ENCODE results near the gene PIP4K2B.

Gene PIP4K2B

GRCh38 chr17:38747463-38748148 lies 51.8 kb downstream of the PIP4K2B start:
- Histone ChIP-seq H3K9ac (ENCODE audit: low read length in 5 of 5) (peak overlapping the region in 4 of 5 donors; percentile 62 to 80 (median 76)), H3K36me3 (ENCODE audit: control insufficient read depth in 5 of 5, insufficient read depth in 5 of 5, low read length in 5 of 5) (no peaks in the 10 kb centered on the region), H3K27ac (ENCODE audit: low read depth, low read length) (peak overlapping the region; percentile 62), H3K27me3 (ENCODE audit: control insufficient read depth in 5 of 5, insufficient read depth in 4 of 5, low read length in 5 of 5) (peaks cover 0 to 25% (median 6%) of the 10 kb centered on the region in 5 donors), H3K9me3 (ENCODE audit: control insufficient read depth in 5 of 5, low read length in 5 of 5) (no peaks in the 10 kb centered on the region), H3K4me3 (ENCODE audit: low read depth in 1 of 5, low read length in 5 of 5) (peak overlapping the region; percentile 67 to 94 (median 82)), H3K4me1 (ENCODE audit: control insufficient read depth in 5 of 5, insufficient read depth in 5 of 5, low read length in 5 of 5) (peaks cover 12 to 70% (median 64%) of the 10 kb centered on the region in 5 donors)

DNA sequence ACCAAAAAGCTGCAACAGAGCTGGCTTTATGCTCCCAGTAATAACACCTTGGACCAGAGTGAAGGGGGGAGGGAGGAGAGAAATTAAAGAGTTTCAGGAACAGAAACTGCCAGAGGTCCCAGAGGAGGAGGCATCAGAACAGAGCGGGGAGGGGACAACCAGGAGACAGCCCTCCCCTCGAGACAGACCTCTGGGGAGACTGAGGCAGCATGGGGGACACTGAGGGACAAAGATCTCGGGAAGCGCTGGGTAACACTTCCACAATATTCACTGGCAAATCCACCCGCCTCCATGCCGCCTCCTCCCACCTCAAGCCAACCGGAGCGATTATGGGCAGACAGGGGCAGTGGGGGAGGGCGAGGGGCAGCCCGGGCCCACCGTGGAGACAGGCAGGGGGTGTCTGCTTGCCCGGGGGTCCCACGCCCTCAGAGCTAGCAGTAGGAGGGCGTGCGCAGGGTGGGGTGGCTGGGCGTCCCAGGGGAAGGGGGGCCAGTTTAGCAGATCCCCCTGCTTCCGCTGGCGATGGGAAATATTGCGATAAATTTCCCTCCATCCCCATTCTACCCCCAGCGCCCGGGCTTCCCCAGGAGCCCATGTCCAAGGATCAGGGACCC lies 52.4 kb downstream of the PIP4K2B start:
- H3K4me1 ChIP-seq (ENCODE audit: control insufficient read depth in 5 of 5, insufficient read depth in 5 of 5, low read length in 5 of 5) = peaks cover 14 to 73% (median 67%) of the 10 kb centered on the region in 5 donors
- H3K9ac ChIP-seq (ENCODE audit: low read length in 5 of 5) = peak overlapping the region in 3 of 5 donors; percentile 30 to 68 (median 52)
- peaks cover 0 to 25% (median 6%) of the 10 kb centered on the region in 5 donors for H3K27me3 ChIP-seq (ENCODE audit: control insufficient read depth in 5 of 5, insufficient read depth in 4 of 5, low read length in 5 of 5)
- no peaks in the 10 kb centered on the region for H3K36me3 ChIP-seq (ENCODE audit: control insufficient read depth in 5 of 5, insufficient read depth in 5 of 5, low read length in 5 of 5)
- H3K27ac ChIP-seq (ENCODE audit: low read depth, low read length) = peak overlapping the region; percentile 62
- H3K9me3 ChIP-seq (ENCODE audit: control insufficient read depth in 5 of 5, low read length in 5 of 5) = no peaks in the 10 kb centered on the region
- peak overlapping the region; percentile 25 to 94 (median 72) for H3K4me3 ChIP-seq (ENCODE audit: low read depth in 1 of 5, low read length in 5 of 5)

- peak overlapping the region in 4 of 5 donors; percentile 55 to 94 (median 78) for H3K4me3 ChIP-seq (ENCODE audit: low read depth in 1 of 5, low read length in 5 of 5)
- peak overlapping the region; percentile 62 for H3K27ac ChIP-seq (ENCODE audit: low read depth, low read length)
- peaks cover 12 to 75% (median 66%) of the 10 kb centered on the region in 5 donors for H3K4me1 ChIP-seq (ENCODE audit: control insufficient read depth in 5 of 5, insufficient read depth in 5 of 5, low read length in 5 of 5)
- H3K9me3 ChIP-seq (ENCODE audit: control insufficient read depth in 5 of 5, low read length in 5 of 5) = no peaks in the 10 kb centered on the region
- H3K27me3 ChIP-seq (ENCODE audit: control insufficient read depth in 5 of 5, insufficient read depth in 4 of 5, low read length in 5 of 5) = peaks cover 0 to 25% (median 6%) of the 10 kb centered on the region in 5 donors
- H3K36me3 ChIP-seq (ENCODE audit: control insufficient read depth in 5 of 5, insufficient read depth in 5 of 5, low read length in 5 of 5) = no peaks in the 10 kb centered on the region
- H3K9ac ChIP-seq (ENCODE audit: low read length in 5 of 5) = peak overlapping the region in 2 of 5 donors; percentile 52 to 68
These were observed 53.1 kb downstream of the PIP4K2B start for GRCh38 chr17:38746004-38746848.

DNA sequence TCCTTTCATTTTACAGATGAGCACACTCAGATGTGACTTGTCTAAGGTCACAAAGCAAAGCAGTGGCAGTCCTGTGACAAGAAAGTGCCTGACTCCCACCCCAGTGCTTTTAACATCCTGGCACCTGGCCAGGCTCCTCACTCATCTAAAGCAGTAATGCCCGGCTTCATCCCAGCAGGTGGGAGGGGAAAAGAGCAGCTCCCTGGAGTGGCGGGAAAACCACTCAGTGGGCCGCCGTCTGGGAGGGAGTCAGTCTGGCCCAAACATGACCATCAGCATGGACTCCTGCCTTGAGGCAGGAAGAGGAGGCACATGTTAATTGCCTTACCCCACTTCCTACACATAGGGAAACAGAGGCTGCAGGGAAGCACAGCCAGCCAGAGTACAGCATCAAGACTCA lies 53.8 kb downstream of the PIP4K2B start:
- H3K9ac ChIP-seq (ENCODE audit: low read length in 5 of 5) = peak overlapping the region in 1 of 5 donors; percentile 26
- no peak overlapping the region for H3K4me3 ChIP-seq (ENCODE audit: low read depth in 1 of 5, low read length in 5 of 5)
- H3K27me3 ChIP-seq (ENCODE audit: control insufficient read depth in 5 of 5, insufficient read depth in 4 of 5, low read length in 5 of 5) = peaks cover 0 to 25% (median 6%) of the 10 kb centered on the region in 5 donors
- H3K9me3 ChIP-seq (ENCODE audit: control insufficient read depth in 5 of 5, low read length in 5 of 5) = no peaks in the 10 kb centered on the region
- H3K4me1 ChIP-seq (ENCODE audit: control insufficient read depth in 5 of 5, insufficient read depth in 5 of 5, low read length in 5 of 5) = peaks cover 10 to 73% (median 59%) of the 10 kb centered on the region in 5 donors
- no peak overlapping the region for H3K27ac ChIP-seq (ENCODE audit: low read depth, low read length)
- H3K36me3 ChIP-seq (ENCODE audit: control insufficient read depth in 5 of 5, insufficient read depth in 5 of 5, low read length in 5 of 5) = no peaks in the 10 kb centered on the region

DNA sequence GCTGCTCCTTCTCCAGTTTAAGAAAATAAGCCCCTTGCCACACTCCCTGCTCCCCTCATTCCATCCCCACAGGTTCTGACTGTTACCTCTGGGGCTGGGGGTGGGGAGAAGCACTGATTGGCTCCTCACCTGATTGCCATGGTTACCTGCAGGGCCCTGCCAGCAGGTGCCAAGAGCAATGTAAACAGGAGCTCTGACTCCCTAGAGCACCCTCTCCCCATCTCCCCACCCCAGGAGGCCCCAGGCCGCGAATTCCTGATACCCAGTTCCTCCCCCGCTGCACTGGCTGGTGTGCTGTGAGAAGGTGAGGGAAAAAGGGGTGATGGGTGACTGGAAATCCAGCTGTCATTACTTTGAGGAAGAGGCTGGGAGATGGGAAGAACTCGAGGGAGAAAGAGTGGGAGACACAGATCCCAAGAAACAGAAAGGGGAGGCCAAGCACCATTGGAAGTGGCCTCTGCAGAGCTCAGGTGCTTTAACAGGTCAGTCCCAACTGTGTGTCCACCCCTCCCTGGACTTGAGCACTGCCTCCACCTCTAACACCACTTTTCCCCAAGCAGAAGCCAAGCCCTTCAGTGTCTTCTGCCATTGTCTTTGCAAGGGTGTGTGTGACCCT lies 55.7 kb downstream of the PIP4K2B start:
- Histone ChIP-seq H3K27ac (ENCODE audit: low read depth, low read length) (no peak overlapping the region), H3K4me3 (ENCODE audit: low read depth in 1 of 5, low read length in 5 of 5) (no peak overlapping the region), H3K36me3 (ENCODE audit: control insufficient read depth in 5 of 5, insufficient read depth in 5 of 5, low read length in 5 of 5) (peaks cover 0 to 15% (median 14%) of the 10 kb centered on the region in 5 donors), H3K9ac (ENCODE audit: low read length in 5 of 5) (no peak overlapping the region), H3K4me1 (ENCODE audit: control insufficient read depth in 5 of 5, insufficient read depth in 5 of 5, low read length in 5 of 5) (peaks cover 8 to 54% (median 40%) of the 10 kb centered on the region in 5 donors), H3K9me3 (ENCODE audit: control insufficient read depth in 5 of 5, low read length in 5 of 5) (no peaks in the 10 kb centered on the region), H3K27me3 (ENCODE audit: control insufficient read depth in 5 of 5, insufficient read depth in 4 of 5, low read length in 5 of 5) (peaks cover 0 to 17% (median 6%) of the 10 kb centered on the region in 5 donors)

DNA sequence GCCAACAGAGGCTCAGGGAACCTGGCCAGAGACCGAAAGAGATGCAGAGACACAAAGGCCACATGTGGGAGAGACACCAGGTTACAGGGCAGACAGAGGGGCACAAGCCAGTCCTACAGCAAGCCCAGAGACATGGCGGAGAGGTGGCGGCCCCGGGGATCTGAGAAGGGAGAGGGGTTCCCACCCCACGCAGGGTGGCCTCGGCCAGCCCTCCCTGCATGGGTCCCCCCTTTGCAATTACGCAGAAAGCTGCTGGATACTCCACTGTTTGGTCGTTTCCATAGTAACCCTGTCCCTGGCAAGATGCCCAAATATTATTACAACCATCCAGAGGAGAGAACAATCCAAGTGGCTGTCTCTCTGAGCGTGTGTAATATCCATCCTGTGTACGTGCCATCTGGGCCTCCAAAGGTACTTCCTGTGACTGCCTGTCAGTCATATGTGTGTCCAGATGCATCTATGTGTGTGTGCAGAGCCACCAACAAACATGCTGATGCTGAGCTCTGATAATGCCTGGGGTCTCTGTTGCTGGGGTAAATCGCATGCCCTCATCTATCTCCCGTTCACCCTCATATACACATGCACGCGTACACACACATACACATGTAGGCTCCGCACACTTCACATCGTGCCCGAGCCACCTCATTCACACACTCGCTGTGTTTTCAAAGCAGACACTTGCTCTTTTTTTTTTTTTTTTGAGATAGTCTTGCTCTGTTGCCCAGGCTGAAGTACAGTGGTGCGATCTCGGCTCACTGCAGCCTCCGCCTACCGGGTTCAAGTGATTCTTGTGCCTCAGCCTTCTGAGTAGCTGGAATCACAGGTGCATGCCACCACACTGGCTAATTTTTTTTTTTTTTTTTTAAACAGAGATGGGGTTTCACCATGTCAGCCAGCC lies 56.7 kb downstream of the PIP4K2B start:
- Histone ChIP-seq H3K4me1 (ENCODE audit: control insufficient read depth in 5 of 5, insufficient read depth in 5 of 5, low read length in 5 of 5) (peaks cover 8 to 48% (median 33%) of the 10 kb centered on the region in 5 donors), H3K36me3 (ENCODE audit: control insufficient read depth in 5 of 5, insufficient read depth in 5 of 5, low read length in 5 of 5) (peaks cover 0 to 23% (median 22%) of the 10 kb centered on the region in 5 donors), H3K4me3 (ENCODE audit: low read depth in 1 of 5, low read length in 5 of 5) (no peak overlapping the region), H3K9me3 (ENCODE audit: control insufficient read depth in 5 of 5, low read length in 5 of 5) (no peaks in the 10 kb centered on the region), H3K27ac (ENCODE audit: low read depth, low read length) (peak overlapping the region; percentile 41), H3K27me3 (ENCODE audit: control insufficient read depth in 5 of 5, insufficient read depth in 4 of 5, low read length in 5 of 5) (peaks cover 0 to 13% (median 6%) of the 10 kb centered on the region in 5 donors), H3K9ac (ENCODE audit: low read length in 5 of 5) (peak overlapping the region in 1 of 5 donors; percentile 46)

GRCh38 chr17:38741921-38742410 lies 57.4 kb downstream of the PIP4K2B start:
- H3K36me3 ChIP-seq (ENCODE audit: control insufficient read depth in 5 of 5, insufficient read depth in 5 of 5, low read length in 5 of 5) = peaks cover 0 to 28% (median 23%) of the 10 kb centered on the region in 5 donors
- H3K4me1 ChIP-seq (ENCODE audit: control insufficient read depth in 5 of 5, insufficient read depth in 5 of 5, low read length in 5 of 5) = peaks cover 8 to 44% (median 28%) of the 10 kb centered on the region in 5 donors
- H3K9ac ChIP-seq (ENCODE audit: low read length in 5 of 5) = peak overlapping the region in 1 of 5 donors; percentile 46
- peaks cover 0 to 12% (median 6%) of the 10 kb centered on the region in 5 donors for H3K27me3 ChIP-seq (ENCODE audit: control insufficient read depth in 5 of 5, insufficient read depth in 4 of 5, low read length in 5 of 5)
- H3K9me3 ChIP-seq (ENCODE audit: control insufficient read depth in 5 of 5, low read length in 5 of 5) = no peaks in the 10 kb centered on the region
- H3K4me3 ChIP-seq (ENCODE audit: low read depth in 1 of 5, low read length in 5 of 5) = no peak overlapping the region
- peak overlapping the region; percentile 41 for H3K27ac ChIP-seq (ENCODE audit: low read depth, low read length)

DNA sequence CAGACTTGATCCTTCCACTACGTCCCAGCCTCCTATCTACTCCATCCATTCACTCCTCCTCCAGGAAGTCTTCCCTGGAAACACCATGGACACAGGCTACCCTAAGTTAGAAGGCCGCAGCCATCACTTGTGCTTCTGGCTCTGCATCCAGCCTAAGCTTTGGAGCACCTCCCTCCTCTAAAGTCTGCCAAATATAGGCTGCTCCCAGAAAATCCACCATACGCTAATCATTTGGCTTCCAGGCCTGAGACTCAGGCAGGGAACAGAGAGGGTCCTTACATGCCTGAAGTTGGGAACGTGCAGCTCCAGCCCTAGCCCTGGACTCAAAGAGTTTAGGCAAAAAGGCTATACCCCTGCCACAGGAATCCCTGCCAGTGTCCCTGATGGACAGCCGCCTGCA lies 57.9 kb downstream of the PIP4K2B start:
- Histone ChIP-seq H3K9me3 (ENCODE audit: control insufficient read depth in 5 of 5, low read length in 5 of 5) (no peaks in the 10 kb centered on the region), H3K4me1 (ENCODE audit: control insufficient read depth in 5 of 5, insufficient read depth in 5 of 5, low read length in 5 of 5) (peaks cover 7 to 39% (median 23%) of the 10 kb centered on the region in 5 donors), H3K27me3 (ENCODE audit: control insufficient read depth in 5 of 5, insufficient read depth in 4 of 5, low read length in 5 of 5) (peaks cover 0 to 9% (median 3%) of the 10 kb centered on the region in 5 donors), H3K27ac (ENCODE audit: low read depth, low read length) (no peak overlapping the region), H3K9ac (ENCODE audit: low read length in 5 of 5) (no peak overlapping the region), H3K36me3 (ENCODE audit: control insufficient read depth in 5 of 5, insufficient read depth in 5 of 5, low read length in 5 of 5) (peaks cover 0 to 30% (median 23%) of the 10 kb centered on the region in 5 donors), H3K4me3 (ENCODE audit: low read depth in 1 of 5, low read length in 5 of 5) (no peak overlapping the region)

All from subcutaneous abdominal adipose tissue (tissue), 5 donors.